HepG2 (cell line): ENCODE results near the gene ATP13A3. TPM values are rescaled to one million over a fixed set of nuclear protein-coding genes. Genes with fewer than 3 reads are reported as not detected.

Experiments used
- AHR ChIP-seq: IDR thresholded peaks from 2 replicates; pipeline ENCODE4 v1.6.1; 2018; ENCODE audit warnings: missing genetic modification reagents, missing compliant biosample characterization
- HES4 ChIP-seq: sonication (generic); formaldehyde crosslinking; IDR thresholded peaks from 2 replicates; pipeline ENCODE4 v1.9.0; 2021; ENCODE audit warnings: mild to moderate bottlenecking, missing genetic modification reagents, borderline replicate concordance
- JUN ChIP-seq: sonication (generic); formaldehyde crosslinking; IDR thresholded peaks from 2 replicates; pipeline ENCODE4 v1.4.0; 2020; ENCODE audit warnings: mild to moderate bottlenecking, missing genetic modification reagents
- KAT2B ChIP-seq: fragments of 150-350 bp; IDR thresholded peaks from 2 replicates; pipeline ENCODE4 v1.6.1; 2014; ENCODE audit warnings: low read depth, low read length, borderline replicate concordance
- KIAA2018 ChIP-seq: sonication (generic); formaldehyde crosslinking; IDR thresholded peaks from 2 replicates; pipeline ENCODE4 v1.5.0; 2020; ENCODE audit warnings: mild to moderate bottlenecking, missing genetic modification reagents, borderline replicate concordance
- MAFF ChIP-seq: IDR thresholded peaks from 2 replicates; pipeline ENCODE4 v1.6.1; 2011; ENCODE audit warnings: low read depth, low read length, improper control_type of control experiment
- MED13 ChIP-seq: sonication (generic); formaldehyde crosslinking; IDR thresholded peaks from 2 replicates; pipeline ENCODE4 v1.5.0; 2020; ENCODE audit warnings: missing genetic modification reagents
- MEIS2 ChIP-seq: sonication (generic); formaldehyde crosslinking; IDR thresholded peaks from 2 replicates; pipeline ENCODE4 v1.9.0; 2021; ENCODE audit warnings: mild to moderate bottlenecking, missing genetic modification reagents
- NR2F2 ChIP-seq: IDR thresholded peaks from 2 replicates; pipeline ENCODE4 v1.6.1; 2012; ENCODE audit warnings: low read depth, inconsistent platforms, borderline replicate concordance
- STAG1 ChIP-seq: sonication (generic); formaldehyde crosslinking; IDR thresholded peaks from 2 replicates; pipeline ENCODE4 v1.4.0; 2020; ENCODE audit warnings: missing genetic modification reagents
- TOPORS ChIP-seq: sonication (generic); formaldehyde crosslinking; IDR thresholded peaks from 2 replicates; pipeline ENCODE4 v1.8.0; 2023; ENCODE audit warnings: mild to moderate bottlenecking, missing genetic modification reagents
- ZNF263 ChIP-seq: sonication (generic); formaldehyde crosslinking; IDR thresholded peaks from 2 replicates; pipeline ENCODE4 v1.4.0; 2020; ENCODE audit warnings: missing genetic modification reagents
- ZNF780A ChIP-seq: sonication (generic); formaldehyde crosslinking; IDR thresholded peaks from 2 replicates; pipeline ENCODE4 v1.8.0; 2022; ENCODE audit warnings: mild to moderate bottlenecking, missing genetic modification reagents, moderate library complexity
- ZNF790 ChIP-seq: sonication (generic); formaldehyde crosslinking; IDR thresholded peaks from 2 replicates; pipeline ENCODE4 v1.8.0; 2022; ENCODE audit warnings: missing genetic modification reagents, mild to moderate bottlenecking, borderline replicate concordance
- ZNF850 ChIP-seq: sonication (generic); formaldehyde crosslinking; conservative IDR thresholded peaks from 2 replicates; pipeline ENCODE4 v1.9.0; 2021; ENCODE audit warnings: mild to moderate bottlenecking, missing genetic modification reagents
- polyA plus RNA-seq, 8 experiments: library from polyadenylated mRNA; depleted of rRNA in 3 of 8; stranded (reverse) in 7 of 8; unstranded in 1 of 8; fragments of >200 nt; fragmentation: Illumina TruSeq in 4 of 8; extraction: Trizol in 4 of 8; gene quantifications; 2 replicates each; pipeline versions ENCODE4 v1.2.1 to v1.2.3, GENCODE V29; 2011 to 2016; ENCODE audit warnings: low read depth in 4 of 8, missing spikeins in 1 of 8, mixed read lengths in 1 of 8; ENCODE audit not compliant: insufficient read depth in 1 of 8
- total RNA-seq, 5 experiments: library from RNA; depleted of rRNA; stranded (reverse); fragments of >200 nt; fragmentation: Illumina TruSeq; extraction: Trizol; gene quantifications; 2 replicates each; pipeline ENCODE4 v1.2.3, GENCODE V29; 2016; ENCODE audit warnings: low read depth in 1 of 5
- TF ChIP-seq, protein P1 (sequence below): sonication (generic); formaldehyde crosslinking; IDR thresholded peaks from 2 replicates; pipeline ENCODE4 v1.4.0; 2020; ENCODE audit warnings: missing genetic modification reagents, borderline replicate concordance
- TF ChIP-seq, protein P2 (sequence below): sonication (generic); formaldehyde crosslinking; IDR thresholded peaks from 2 replicates; pipeline ENCODE4 v1.9.0; 2021; ENCODE audit warnings: missing genetic modification reagents, borderline replicate concordance

Gene ATP13A3
- total and polyA plus RNA-seq, 2 of the 13 experiments (the other 11 are each of a cell fraction or from before 2014, with no cell fraction given) = 44.9 to 80.8 TPM

- TF ChIP-seq, protein P1, sequence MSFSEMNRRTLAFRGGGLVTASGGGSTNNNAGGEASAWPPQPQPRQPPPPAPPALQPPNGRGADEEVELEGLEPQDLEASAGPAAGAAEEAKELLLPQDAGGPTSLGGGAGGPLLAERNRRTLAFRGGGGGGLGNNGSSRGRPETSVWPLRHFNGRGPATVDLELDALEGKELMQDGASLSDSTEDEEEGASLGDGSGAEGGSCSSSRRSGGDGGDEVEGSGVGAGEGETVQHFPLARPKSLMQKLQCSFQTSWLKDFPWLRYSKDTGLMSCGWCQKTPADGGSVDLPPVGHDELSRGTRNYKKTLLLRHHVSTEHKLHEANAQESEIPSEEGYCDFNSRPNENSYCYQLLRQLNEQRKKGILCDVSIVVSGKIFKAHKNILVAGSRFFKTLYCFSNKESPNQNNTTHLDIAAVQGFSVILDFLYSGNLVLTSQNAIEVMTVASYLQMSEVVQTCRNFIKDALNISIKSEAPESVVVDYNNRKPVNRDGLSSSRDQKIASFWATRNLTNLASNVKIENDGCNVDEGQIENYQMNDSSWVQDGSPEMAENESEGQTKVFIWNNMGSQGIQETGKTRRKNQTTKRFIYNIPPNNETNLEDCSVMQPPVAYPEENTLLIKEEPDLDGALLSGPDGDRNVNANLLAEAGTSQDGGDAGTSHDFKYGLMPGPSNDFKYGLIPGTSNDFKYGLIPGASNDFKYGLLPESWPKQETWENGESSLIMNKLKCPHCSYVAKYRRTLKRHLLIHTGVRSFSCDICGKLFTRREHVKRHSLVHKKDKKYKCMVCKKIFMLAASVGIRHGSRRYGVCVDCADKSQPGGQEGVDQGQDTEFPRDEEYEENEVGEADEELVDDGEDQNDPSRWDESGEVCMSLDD (CRISPR knock-in tag) = no peak
- peak; percentile 92 for TF ChIP-seq STAG1 (CRISPR knock-in tag)
- no peak for TF ChIP-seq ZNF850 (CRISPR knock-in tag)
- TF ChIP-seq TOPORS = no peak
- no peak for TF ChIP-seq KAT2B
- no peak for TF ChIP-seq MEIS2
- no peak for TF ChIP-seq HES4
- TF ChIP-seq, protein P2, sequence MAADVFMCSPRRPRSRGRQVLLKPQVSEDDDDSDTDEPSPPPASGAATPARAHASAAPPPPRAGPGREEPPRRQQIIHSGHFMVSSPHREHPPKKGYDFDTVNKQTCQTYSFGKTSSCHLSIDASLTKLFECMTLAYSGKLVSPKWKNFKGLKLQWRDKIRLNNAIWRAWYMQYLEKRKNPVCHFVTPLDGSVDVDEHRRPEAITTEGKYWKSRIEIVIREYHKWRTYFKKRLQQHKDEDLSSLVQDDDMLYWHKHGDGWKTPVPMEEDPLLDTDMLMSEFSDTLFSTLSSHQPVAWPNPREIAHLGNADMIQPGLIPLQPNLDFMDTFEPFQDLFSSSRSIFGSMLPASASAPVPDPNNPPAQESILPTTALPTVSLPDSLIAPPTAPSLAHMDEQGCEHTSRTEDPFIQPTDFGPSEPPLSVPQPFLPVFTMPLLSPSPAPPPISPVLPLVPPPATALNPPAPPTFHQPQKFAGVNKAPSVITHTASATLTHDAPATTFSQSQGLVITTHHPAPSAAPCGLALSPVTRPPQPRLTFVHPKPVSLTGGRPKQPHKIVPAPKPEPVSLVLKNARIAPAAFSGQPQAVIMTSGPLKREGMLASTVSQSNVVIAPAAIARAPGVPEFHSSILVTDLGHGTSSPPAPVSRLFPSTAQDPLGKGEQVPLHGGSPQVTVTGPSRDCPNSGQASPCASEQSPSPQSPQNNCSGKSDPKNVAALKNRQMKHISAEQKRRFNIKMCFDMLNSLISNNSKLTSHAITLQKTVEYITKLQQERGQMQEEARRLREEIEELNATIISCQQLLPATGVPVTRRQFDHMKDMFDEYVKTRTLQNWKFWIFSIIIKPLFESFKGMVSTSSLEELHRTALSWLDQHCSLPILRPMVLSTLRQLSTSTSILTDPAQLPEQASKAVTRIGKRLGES (CRISPR knock-in tag) = no peak
- TF ChIP-seq ZNF780A (CRISPR knock-in tag) = no peak
- no peak for TF ChIP-seq NR2F2
- TF ChIP-seq ZNF790 = no peak
- no peak for TF ChIP-seq KIAA2018 (CRISPR knock-in tag)
- no peak for TF ChIP-seq MED13 (CRISPR knock-in tag)
- no peak for TF ChIP-seq JUN
- TF ChIP-seq MAFF = no peak
- no peak for TF ChIP-seq ZNF263 (CRISPR knock-in tag)
- TF ChIP-seq AHR = no peak
These were observed 14.4 kb downstream of the ATP13A3 start (continued) for GRCh38 chr3:194472290-194472920.
